SK-N-SH treated with all-trans-retinoic acid at 6 μM for 48 hours (cell line): ENCODE results near the gene TERB1.

Experiments
- ATAC-seq: fragments of 200-7000 bp; cut with Tn5 transposase; 3 replicates; pipeline ENCODE4 v1.9.1; 2020; ENCODE audit warnings: mild to moderate bottlenecking, moderate library complexity
- ARNTL ChIP-seq: fragments of 450-650 bp; formaldehyde crosslinking; IDR thresholded peaks from 2 replicates; pipeline ENCODE4 v1.5.0; 2020; ENCODE audit warnings: low read depth, mild to moderate bottlenecking, moderate library complexity, borderline replicate concordance
- BACH2 ChIP-seq: fragments of 250-450 bp; sonication (Bioruptor Pico); IDR thresholded peaks from 2 replicates; pipeline ENCODE4 v1.9.0; 2021; ENCODE audit warnings: mild to moderate bottlenecking, borderline replicate concordance
- CREB5 ChIP-seq: fragments of 250-450 bp; sonication (Bioruptor Pico); IDR thresholded peaks from 2 replicates; pipeline ENCODE4 v1.5.1; 2020; ENCODE audit warnings: low read depth, mild to moderate bottlenecking, moderate library complexity
- CSDC2 ChIP-seq: fragments of 250-450 bp; sonication (Bioruptor Pico); IDR thresholded peaks from 2 replicates; pipeline ENCODE4 v1.5.0; 2020; ENCODE audit warnings: mild to moderate bottlenecking, moderate library complexity
- CSRNP3 ChIP-seq: fragments of 250-450 bp; sonication (Bioruptor Pico); IDR thresholded peaks from 2 replicates; pipeline ENCODE4 v1.5.1; 2021; ENCODE audit warnings: mild to moderate bottlenecking, moderate library complexity
- ESRRG ChIP-seq: fragments of 250-450 bp; sonication (Bioruptor Pico); IDR thresholded peaks from 2 replicates; pipeline ENCODE4 v1.6.1; 2021; ENCODE audit warnings: mild to moderate bottlenecking
- GLIS3 ChIP-seq: fragments of 250-450 bp; sonication (Bioruptor Pico); IDR thresholded peaks from 2 replicates; pipeline ENCODE4 v1.5.0; 2020; ENCODE audit warnings: mild to moderate bottlenecking, moderate library complexity
- ISL1 ChIP-seq: fragments of 250-450 bp; sonication (Bioruptor Pico); IDR thresholded peaks from 2 replicates; pipeline ENCODE4 v2.1.2; 2022; ENCODE audit warnings: mild to moderate bottlenecking, moderate library complexity
- OSR1 ChIP-seq: fragments of 250-450 bp; sonication (Bioruptor Pico); IDR thresholded peaks from 2 replicates; pipeline ENCODE4 v1.8.0; 2022; ENCODE audit warnings: moderate library complexity, mild to moderate bottlenecking, inconsistent platforms
- PATZ1 ChIP-seq: fragments of 250-450 bp; sonication (Bioruptor Pico); IDR thresholded peaks from 2 replicates; pipeline ENCODE4 v1.8.0; 2020; ENCODE audit warnings: mild to moderate bottlenecking, moderate library complexity, borderline replicate concordance
- POU6F1 ChIP-seq: fragments of 250-450 bp; sonication (Bioruptor Pico); IDR thresholded peaks from 2 replicates; pipeline ENCODE4 v1.8.0; 2021; ENCODE audit warnings: low read depth, mild to moderate bottlenecking, moderate library complexity, borderline replicate concordance
- PPARA ChIP-seq: fragments of 250-450 bp; sonication (Bioruptor Pico); IDR thresholded peaks from 2 replicates; pipeline ENCODE4 v1.5.0; 2020; ENCODE audit warnings: mild to moderate bottlenecking, borderline replicate concordance
- RARB ChIP-seq: fragments of 250-450 bp; sonication (Bioruptor Pico); IDR thresholded peaks from 2 replicates; pipeline ENCODE4 v1.8.0; 2021; ENCODE audit warnings: mild to moderate bottlenecking, moderate library complexity
- SNAI2 ChIP-seq: fragments of 250-450 bp; sonication (Bioruptor Pico); IDR thresholded peaks from 2 replicates; pipeline ENCODE4 v1.5.0; 2020; ENCODE audit warnings: mild to moderate bottlenecking, moderate library complexity
- TCF4 ChIP-seq: fragments of 250-450 bp; sonication (Bioruptor Pico); IDR thresholded peaks from 2 replicates; pipeline ENCODE4 v1.8.0; 2021; ENCODE audit warnings: mild to moderate bottlenecking, moderate library complexity, borderline replicate concordance
- TOX ChIP-seq: fragments of 250-450 bp; sonication (Bioruptor Pico); IDR thresholded peaks from 2 replicates; pipeline ENCODE4 v1.8.0; 2021; ENCODE audit warnings: mild to moderate bottlenecking, moderate library complexity, borderline replicate concordance
- ZC3H10 ChIP-seq: fragments of 250-450 bp; sonication (Bioruptor Pico); IDR thresholded peaks from 2 replicates; pipeline ENCODE4 v1.5.1; 2021; ENCODE audit warnings: mild to moderate bottlenecking, moderate library complexity
- ZFP3 ChIP-seq: fragments of 250-450 bp; sonication (Bioruptor Pico); IDR thresholded peaks from 2 replicates; pipeline ENCODE4 v1.5.0; 2020; ENCODE audit warnings: mild to moderate bottlenecking, moderate library complexity
- ZFP30 ChIP-seq: fragments of 450-650 bp; formaldehyde crosslinking; IDR thresholded peaks from 2 replicates; pipeline ENCODE4 v1.5.0; 2022; ENCODE audit warnings: mild to moderate bottlenecking, moderate library complexity
- ZNF565 ChIP-seq: fragments of 450-650 bp; formaldehyde crosslinking; conservative IDR thresholded peaks from 2 replicates; pipeline ENCODE4 v1.5.0; 2020; ENCODE audit warnings: low read depth, mild to moderate bottlenecking, moderate library complexity
- ZNF70 ChIP-seq: fragments of 450-650 bp; formaldehyde crosslinking; IDR thresholded peaks from 2 replicates; pipeline ENCODE4 v1.5.0; 2020; ENCODE audit warnings: mild to moderate bottlenecking, moderate library complexity
- ZNF8 ChIP-seq: fragments of 450-650 bp; formaldehyde crosslinking; IDR thresholded peaks from 2 replicates; pipeline ENCODE4 v1.5.0; 2020; ENCODE audit warnings: mild to moderate bottlenecking, moderate library complexity

TERB1 gene

GRCh38 chr16:66840883-66841282 is 39.5 kb upstream of the TERB1 start (continued):
- TF ChIP-seq CREB5 (CRISPR knock-in tag) (no peak), ISL1 (CRISPR knock-in tag) (no peak), TOX (CRISPR knock-in tag) (no peak), CSRNP3 (CRISPR knock-in tag) (no peak), ZNF8 (no peak), ESRRG (CRISPR knock-in tag) (no peak), GLIS3 (CRISPR knock-in tag) (no peak)

GRCh38 chr16:66834746-66835145 is 33.4 kb upstream of the TERB1 start:
- no peak for TF ChIP-seq RARB (CRISPR knock-in tag)
- no peak for TF ChIP-seq TCF4
- no peak for TF ChIP-seq CSDC2 (CRISPR knock-in tag)
- TF ChIP-seq ZFP30 (CRISPR knock-in tag) = no peak
- TF ChIP-seq OSR1 (CRISPR knock-in tag) = no peak
- TF ChIP-seq SNAI2 (CRISPR knock-in tag) = no peak
- no peak for TF ChIP-seq ZFP3 (CRISPR knock-in tag)
- TF ChIP-seq PATZ1 (CRISPR knock-in tag) = no peak
- TF ChIP-seq ZC3H10 (CRISPR knock-in tag) = no peak
- no peak for TF ChIP-seq PPARA (CRISPR knock-in tag)
- TF ChIP-seq POU6F1 (CRISPR knock-in tag) = no peak
- TF ChIP-seq ZNF565 = no peak
- TF ChIP-seq ZNF70 = no peak
- no peak for TF ChIP-seq BACH2 (CRISPR knock-in tag)
- TF ChIP-seq GLIS3 (CRISPR knock-in tag) = no peak
- TF ChIP-seq CSRNP3 (CRISPR knock-in tag) = no peak
- no peak for TF ChIP-seq CREB5 (CRISPR knock-in tag)
- TF ChIP-seq ESRRG (CRISPR knock-in tag) = no peak
- TF ChIP-seq ARNTL = no peak
- no peak for ATAC-seq

GRCh38 chr16:66832661-66833305 is 31.4 kb upstream of the TERB1 start:
- TF ChIP-seq PPARA (CRISPR knock-in tag) = no peak
- TF ChIP-seq, all 23 proteins: peak for 0

More at GRCh38 chr16:66832661-66833305, 31.4 kb upstream of the TERB1 start:
- ATAC-seq = no peak
